Measurements from ENCODE around the gene EXTL1.

EXTL1 gene

DNA sequence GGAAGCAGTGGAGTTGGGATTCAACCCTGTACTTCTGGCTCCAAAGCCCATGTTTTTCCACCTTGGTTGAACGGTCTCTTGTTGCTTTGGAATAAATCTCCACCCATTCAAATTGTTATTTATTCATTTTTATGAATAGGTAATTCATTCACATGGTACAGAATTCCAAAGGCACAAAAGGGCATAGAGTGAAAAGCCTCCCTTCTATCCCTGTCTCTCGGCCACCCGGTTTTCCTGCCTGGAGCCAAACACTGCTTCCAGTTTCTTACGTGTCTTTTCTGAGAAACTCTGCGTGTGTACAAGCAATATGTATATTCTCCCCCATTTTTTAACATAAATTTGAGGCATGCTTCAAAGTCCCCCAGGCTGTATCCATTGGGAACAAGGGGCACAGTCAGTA, 3.9 kb downstream of the EXTL1 start:
- DNase-seq, result no peak

DNA sequence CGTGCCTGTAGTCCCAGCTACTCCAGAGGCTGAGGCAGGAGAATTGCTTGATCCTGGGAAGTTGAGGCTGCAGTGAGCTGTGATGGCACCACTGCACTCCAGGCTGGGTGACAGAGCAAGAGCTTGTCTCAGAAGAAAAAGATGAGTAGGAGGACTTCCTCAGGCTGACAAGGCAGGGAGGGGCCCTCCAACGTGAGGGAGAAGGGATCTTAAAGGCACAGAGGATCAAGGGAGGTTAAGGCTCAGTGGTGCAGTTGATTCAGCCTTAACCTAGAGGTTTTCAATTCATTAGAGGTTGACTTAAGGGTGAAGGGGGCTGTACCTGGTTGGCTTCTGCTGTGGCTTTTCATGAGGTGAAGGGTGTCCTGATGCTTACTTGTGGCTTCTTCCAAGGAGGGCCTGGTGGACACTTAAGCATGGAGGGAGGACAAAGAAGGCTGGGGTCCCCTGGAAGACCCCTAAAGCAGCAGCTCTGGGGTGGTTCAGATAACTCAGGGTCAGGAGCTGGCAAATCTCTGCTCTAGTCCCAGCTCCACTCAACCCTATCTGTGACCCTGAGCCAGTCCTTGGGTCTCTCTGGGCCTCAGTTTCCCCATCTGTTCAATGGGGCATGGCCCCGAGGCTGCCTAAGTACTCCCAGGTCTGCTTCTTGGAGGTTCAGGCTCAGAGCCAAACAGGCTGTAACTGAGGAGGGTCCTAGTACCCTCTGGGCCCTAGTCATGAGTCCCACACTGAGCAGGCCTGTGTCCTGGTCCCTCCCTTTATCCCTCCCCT, 6.3 kb downstream of the EXTL1 start:
- DNase-seq, result no peak

GRCh38 chr1:26028490-26028980, 7.0 kb downstream of the EXTL1 start:
- DNase-seq, result peak; percentile 70

- no peak for DNase-seq
Measured at GRCh38 chr1:26029054-26029863, 7.7 kb downstream of the EXTL1 start.

- DNase-seq, result no peak
Measured at GRCh38 chr1:26029864-26030481, 8.4 kb downstream of the EXTL1 start.

GRCh38 chr1:26031196-26031595, 9.6 kb downstream of the EXTL1 start:
- no peak for DNase-seq

GRCh38 chr1:26031611-26032220, 10.1 kb downstream of the EXTL1 start:
- no peak for DNase-seq

- DNase-seq, result no peak
Measured at GRCh38 chr1:26032656-26033357, 11.2 kb downstream of the EXTL1 start.

GRCh38 chr1:26034504-26035202, 13.1 kb downstream of the EXTL1 start:
- no peak for DNase-seq

DNA sequence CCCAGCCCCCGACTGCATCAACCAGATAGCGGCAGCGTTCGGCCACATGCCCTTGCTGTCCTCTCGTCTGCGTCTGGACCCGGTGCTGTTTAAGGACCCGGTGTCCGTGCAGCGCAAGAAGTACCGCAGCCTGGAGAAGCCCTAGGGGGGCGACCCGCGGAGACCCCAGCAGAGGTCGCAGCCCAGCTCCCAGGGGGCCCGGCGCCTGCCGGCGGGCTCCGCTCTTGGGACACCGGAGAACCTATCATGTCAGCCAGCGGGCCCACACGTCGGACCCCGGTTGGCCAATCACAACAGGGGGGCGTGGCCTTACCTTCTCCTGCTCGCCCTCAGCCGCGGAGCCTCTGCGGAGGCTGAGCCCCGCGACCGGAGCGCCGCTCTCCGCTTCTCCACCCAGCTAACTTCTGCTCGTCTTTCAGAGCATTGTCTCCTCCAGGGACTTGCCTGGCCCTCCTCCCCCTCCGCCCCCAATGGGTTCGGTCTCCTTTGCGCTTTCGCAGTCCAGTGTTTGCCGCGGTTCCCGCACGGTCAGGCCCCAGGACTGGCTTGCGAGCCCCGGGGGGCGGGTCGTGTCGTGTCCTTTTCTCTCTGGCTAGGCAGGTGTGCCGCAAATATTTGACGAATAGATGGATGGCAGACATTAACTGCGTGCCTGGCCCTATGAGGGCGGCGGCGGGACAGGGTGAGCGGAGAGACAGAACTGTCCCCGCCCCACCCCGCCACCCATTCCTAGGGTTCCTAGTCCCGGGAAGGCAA, 13.8 kb downstream of the EXTL1 start:
- DNase-seq, result peak; percentile 92

DNA sequence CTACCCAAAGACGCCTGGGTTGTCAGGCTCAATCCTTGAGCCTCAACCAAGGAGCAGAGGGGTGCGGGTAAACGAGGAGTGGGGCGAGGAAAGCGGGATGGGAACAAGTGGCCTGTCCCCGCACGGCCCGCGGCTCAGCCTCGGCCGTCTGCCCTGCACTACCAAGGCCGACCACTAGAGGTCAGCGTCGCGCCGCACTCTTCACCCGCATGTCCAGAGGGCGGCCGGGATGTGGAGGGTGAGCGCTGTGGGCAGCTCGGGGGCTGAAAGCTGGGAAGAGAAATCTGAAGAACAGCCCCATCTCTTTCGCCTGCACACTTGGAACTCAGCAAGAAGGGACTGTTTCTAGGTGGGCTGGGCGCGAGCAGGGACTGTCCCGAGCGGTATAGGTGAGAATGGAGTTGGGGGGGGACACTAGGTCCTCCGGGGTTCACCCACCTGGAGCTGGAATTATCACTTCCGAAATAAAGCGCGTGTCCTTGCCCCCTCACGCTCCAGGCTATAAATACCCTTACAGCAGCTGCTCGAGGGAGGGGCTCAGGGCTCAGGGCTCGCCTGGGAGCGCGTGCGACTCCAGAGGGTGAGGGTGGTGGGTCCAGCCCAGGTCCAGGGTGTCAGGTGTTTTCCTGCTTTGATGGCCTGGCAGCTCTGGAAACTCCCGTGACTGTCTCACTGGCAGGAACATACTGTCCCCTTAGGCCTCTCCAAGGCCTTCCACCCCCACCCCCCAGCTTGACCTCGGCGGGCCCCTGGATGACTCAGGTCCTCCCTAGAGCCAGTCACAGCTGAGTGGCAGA, 14.6 kb downstream of the EXTL1 start:
- peak; percentile 85 for DNase-seq

GRCh38 chr1:26036756-26037281, 15.2 kb downstream of the EXTL1 start:
- DNase-seq, result no peak

DNA sequence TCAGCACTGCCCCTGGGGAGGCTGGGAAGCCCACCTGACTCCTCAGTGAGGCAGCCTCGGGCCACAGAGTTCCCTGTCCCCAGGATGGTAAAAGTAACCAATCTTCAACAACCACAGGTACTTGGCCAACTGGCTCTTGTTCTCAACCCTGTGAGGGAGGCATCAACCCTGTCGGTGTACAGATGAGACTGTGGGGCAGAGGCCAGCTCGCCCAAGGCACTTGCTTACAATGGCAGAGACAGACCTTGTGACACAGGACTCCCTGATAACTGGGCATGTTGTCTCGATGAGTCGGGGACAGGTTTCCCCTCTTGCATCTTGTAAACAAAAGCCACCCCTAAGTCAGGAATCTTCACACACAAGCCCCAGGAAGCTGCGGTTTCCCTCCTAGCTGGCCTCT, 16.3 kb downstream of the EXTL1 start:
- no peak for DNase-seq

- no peak for DNase-seq
Measured at GRCh38 chr1:26038477-26038876, 16.9 kb downstream of the EXTL1 start.

- DNase-seq, result no peak
Measured at GRCh38 chr1:26038904-26039303, 17.3 kb downstream of the EXTL1 start.

GRCh38 chr1:26041401-26041800, 19.8 kb downstream of the EXTL1 start:
- DNase-seq, result no peak

DNA sequence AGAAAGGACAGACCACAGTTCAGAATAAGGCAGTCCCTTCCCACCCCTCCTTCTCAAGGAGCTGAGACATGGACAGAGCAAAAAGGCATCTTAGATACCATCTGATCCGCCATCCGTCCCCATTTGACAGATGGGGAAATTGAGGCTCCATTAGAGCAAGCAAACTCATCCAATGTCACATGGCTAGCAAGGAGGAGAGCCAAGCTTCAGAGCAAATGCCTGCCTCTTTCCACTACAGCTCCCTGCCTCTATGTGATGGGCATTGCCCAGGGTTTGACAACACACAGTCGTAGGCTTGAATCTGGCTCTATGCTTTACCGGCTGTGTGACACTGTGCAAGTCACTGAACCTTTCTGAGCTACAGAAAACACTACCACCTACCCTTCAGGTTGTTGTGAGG, 20.4 kb downstream of the EXTL1 start:
- DNase-seq, result no peak

GRCh38 chr1:26043765-26044164, 22.2 kb downstream of the EXTL1 start:
- DNase-seq, result no peak

DNA sequence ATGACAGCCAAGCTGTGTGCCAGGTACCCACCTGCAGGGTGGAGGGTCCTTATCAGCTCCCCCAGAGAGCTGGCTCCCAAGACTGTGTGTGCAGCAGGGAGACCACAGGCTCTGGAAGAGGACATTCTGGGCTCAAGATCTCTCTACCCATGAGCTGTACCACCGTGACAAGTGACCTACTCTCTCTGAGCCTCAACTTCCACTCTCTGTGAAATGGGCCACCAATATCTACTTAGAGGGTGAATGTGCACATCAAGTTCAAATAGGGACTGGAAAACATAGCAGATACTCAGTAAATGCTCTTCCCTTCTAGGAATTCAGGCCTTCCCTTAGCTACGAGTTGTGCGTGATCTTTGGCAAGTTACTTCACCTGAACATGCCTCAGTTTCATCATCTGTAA, 22.8 kb downstream of the EXTL1 start:
- DNase-seq, result no peak
